Keratinocyte (primary cell): Measurements from ENCODE around the gene GPSM1. TPM values are rescaled to one million over a fixed set of nuclear protein-coding genes. Genes with fewer than 3 reads are reported as not detected.

ENCODE experiments used
- DNase-seq: peaks from one replicate; pipeline ENCODE4 v3.0.0-alpha.2; 2011; ENCODE audit warnings: low read depth, missing footprints, low spot score
- FAIRE-seq: peaks from 2 replicates; lab custom pipeline; 2011; peaks lifted over from hg19 to GRCh38; lab: Jason Lieb, UNC
- H2AFZ ChIP-seq: 2 replicates; pipeline ENCODE4 v1.6.0; 2012; ENCODE audit warnings: low read length, control low read depth, inconsistent platforms; ENCODE audit not compliant: control insufficient read depth
- H3K27ac ChIP-seq: 2 replicates; pipeline ENCODE4 v1.5.1; 2011; ENCODE audit warnings: low read length; ENCODE audit not compliant: control insufficient read depth, insufficient read depth
- H3K27me3 ChIP-seq: 3 replicates; pipeline ENCODE4 v1.6.0; 2011; ENCODE audit warnings: low read length; ENCODE audit not compliant: control insufficient read depth, insufficient read depth; ENCODE audit errors: extremely low read depth
- H3K36me3 ChIP-seq, 2 experiments: 2 replicates in 1 of 2; 3 replicates in 1 of 2; pipeline ENCODE4 v1.5.1; 2011; ENCODE audit warnings: low read length in 2 of 2, mild to moderate bottlenecking in 1 of 2; ENCODE audit not compliant: control insufficient read depth in 2 of 2, insufficient read depth in 2 of 2; ENCODE audit errors: extremely low read depth in 1 of 2
- H3K4me1 ChIP-seq: 3 replicates; pipeline ENCODE4 v1.5.1; 2011; ENCODE audit warnings: low read length; ENCODE audit not compliant: control insufficient read depth, insufficient read depth; ENCODE audit errors: extremely low read depth
- H3K4me2 ChIP-seq: 3 replicates; pipeline ENCODE4 v1.6.0; 2011; ENCODE audit warnings: low read depth, low read length; ENCODE audit not compliant: control insufficient read depth, insufficient read depth; ENCODE audit errors: extremely low read depth
- H3K4me3 ChIP-seq, 3 experiments: fragments of 200-600 bp in 1 of 3; sonication (generic) in 1 of 3; 2 replicates in 2 of 3; 3 replicates in 1 of 3; pipeline ENCODE4 v1.5.1; 2011 to 2016; ENCODE audit warnings: low read length in 3 of 3, mild to moderate bottlenecking in 3 of 3, control low read depth in 2 of 3, inconsistent platforms in 1 of 3, low read depth in 1 of 3, mixed read lengths in 1 of 3, mixed run types in 1 of 3, moderate library complexity in 1 of 3; ENCODE audit not compliant: control insufficient read depth in 2 of 3, insufficient read depth in 2 of 3; ENCODE audit errors: extremely low read depth in 1 of 3
- H3K79me2 ChIP-seq: 2 replicates; pipeline ENCODE4 v1.6.0; 2012; ENCODE audit warnings: low read length; ENCODE audit not compliant: control insufficient read depth, insufficient read depth
- H3K9ac ChIP-seq: 3 replicates; pipeline ENCODE4 v1.6.0; 2011; ENCODE audit warnings: low read length; ENCODE audit not compliant: control insufficient read depth, insufficient read depth; ENCODE audit errors: extremely low read depth
- H3K9me1 ChIP-seq: 3 replicates; pipeline ENCODE4 v1.6.0; 2011; ENCODE audit warnings: low read length; ENCODE audit not compliant: control insufficient read depth, insufficient read depth; ENCODE audit errors: extremely low read depth
- H3K9me3 ChIP-seq: 2 replicates; pipeline ENCODE4 v1.5.1; 2012; ENCODE audit warnings: low read depth, low read length; ENCODE audit not compliant: control insufficient read depth
- H4K20me1 ChIP-seq: 3 replicates; pipeline ENCODE4 v1.6.0; 2011; ENCODE audit warnings: low read length; ENCODE audit not compliant: control insufficient read depth, insufficient read depth; ENCODE audit errors: extremely low read depth
- CTCF ChIP-seq, 3 experiments: IDR thresholded peaks in 1 of 3; conservative IDR thresholded peaks in 1 of 3; optimal IDR thresholded peaks in 1 of 3; 2 replicates in 2 of 3; 3 replicates in 1 of 3; pipeline versions ENCODE3 to v1.5.1; 2011; ENCODE audit warnings: low read length in 3 of 3, mild to moderate bottlenecking in 3 of 3, moderate library complexity in 2 of 3, control low read depth in 1 of 3, inconsistent platforms in 1 of 3; ENCODE audit not compliant: insufficient read depth in 2 of 3; ENCODE audit errors: extremely low read depth in 1 of 3
- EZH2 ChIP-seq: IDR thresholded peaks from one replicate; pipeline ENCODE4 v1.6.1; 2012; ENCODE audit warnings: inconsistent platforms, mild to moderate bottlenecking, low read length, moderate library complexity
- dilution Hi-C: fragments of 300-500 bp; cut with MboI; formaldehyde crosslinking; loops from one replicate; pipeline ENCODE4 v1.7.0; 2020; ENCODE audit warnings: low sequenced_read_pairs; ENCODE audit not compliant: extremely low pct_ligation_motif_present
- polyA plus RNA-seq, 5 experiments: library from polyadenylated mRNA; depleted of rRNA in 3 of 5; stranded (reverse) in 3 of 5; stranded (forward) in 1 of 5; unstranded in 1 of 5; fragments of >200 nt; gene quantifications; 1 replicate in 1 of 5; 2 replicates in 3 of 5; 3 replicates in 1 of 5; pipeline versions ENCODE4 v1.2.1 to v1.2.3, GENCODE V29; 2011 to 2012; ENCODE audit warnings: missing spikeins in 2 of 5, low read depth in 1 of 5, low replicate concordance in 1 of 5

The GPSM1 gene
- polyA plus RNA-seq, 1 donor (not counting 4 experiments of a cell fraction or from before 2014, with no cell fraction given), result 2.5 TPM

GRCh38 chr9:136372561-136373299 is 45.4 kb downstream of the GPSM1 start:
- Histone ChIP-seq H3K4me1 (peaks cover 8% of the 10 kb centered on the region), H3K79me2 (no peaks in the 10 kb centered on the region), H3K4me3 (no peak overlapping the region), H3K27ac (no peak overlapping the region), H3K36me3 (peaks cover 0 to 11% of the 10 kb centered on the region in 2 experiments), H3K9me1 (no peaks in the 10 kb centered on the region), H4K20me1 (peaks cover 2% of the 10 kb centered on the region), H3K27me3 (no peaks in the 10 kb centered on the region), H3K9ac (no peak overlapping the region), H2AFZ (no peak overlapping the region), H3K9me3 (no peaks in the 10 kb centered on the region), H3K4me2 (no peak overlapping the region)
- dilution Hi-C loops, result no loop called here
- TF ChIP-seq EZH2 (no peak), CTCF (optimal IDR thresholded peaks at IDR 0.05 in 1 of 3, IDR thresholded peaks at IDR 0.05 in 1 of 3, conservative IDR thresholded peaks at IDR 0.05 in 1 of 3; ENCODE audit: extremely low read depth in 1 of 3, insufficient read depth in 2 of 3, low read length in 3 of 3) (peak in 1 of 3 experiments; percentile 16)
- no peak for DNase-seq
- FAIRE-seq, result no peak

- no peak for TF ChIP-seq CTCF (optimal IDR thresholded peaks at IDR 0.05 in 1 of 3, IDR thresholded peaks at IDR 0.05 in 1 of 3, conservative IDR thresholded peaks at IDR 0.05 in 1 of 3; ENCODE audit: extremely low read depth in 1 of 3, insufficient read depth in 2 of 3, low read length in 3 of 3)
- no peak for TF ChIP-seq EZH2
- no peaks in the 10 kb centered on the region for H3K27me3 ChIP-seq
- no peaks in the 10 kb centered on the region for H3K9me3 ChIP-seq
- peaks cover 0 to 14% of the 10 kb centered on the region in 2 experiments for H3K36me3 ChIP-seq
- dilution Hi-C loops, result no loop called here
- H3K9ac ChIP-seq, result no peak within 1 kb of the TSS
- no peak within 1 kb of the TSS for H2AFZ ChIP-seq
- H3K4me2 ChIP-seq, result no peak within 1 kb of the TSS
- no peaks in the 10 kb centered on the region for H3K79me2 ChIP-seq
- no peak within 1 kb of the TSS for H3K27ac ChIP-seq
- peaks cover 8% of the 10 kb centered on the region for H3K4me1 ChIP-seq
- no peak for FAIRE-seq
- no peak for DNase-seq
- H3K9me1 ChIP-seq, result no peaks in the 10 kb centered on the region
- H4K20me1 ChIP-seq, result peaks cover 2% of the 10 kb centered on the region
- H3K4me3 ChIP-seq, result no peak within 1 kb of the TSS
Measured at GRCh38 chr9:136373300-136374182, 46.2 kb downstream of the GPSM1 start, which contains the start of gene CARD9. Gene CARD9, minus strand, starts transcription at chr9:136373669. Its CDS starts 1,591 bp downstream, at chr9:136372078.
